Activated CD8-positive, alpha-beta memory T cell treated with anti-CD3 and anti-CD28 coated beads, Interleukin-2, amount 10 ng/mL, durations not matched to agents 7 days and 5 days (primary cell): Measurements from ENCODE around the gene ONECUT3. TPM values are rescaled to one million over a fixed set of nuclear protein-coding genes. Genes with fewer than 3 reads are reported as not detected.

ENCODE experiments used
- ATAC-seq: fragments of 150-1000 bp; cut with Tn5 transposase; one replicate; pipeline ENCODE4 v1.10.0; 2021; ENCODE audit warnings: moderate library complexity
- CTCF ChIA-PET: fragments of 350-600 bp; sonication (Branson Sonifier 250); formaldehyde crosslinking; loops from one replicate; lab custom pipeline; 2021; ENCODE audit warnings: antibody characterized with exemption; lab: Charles Lee
- DNase-seq: peaks from one replicate; pipeline ENCODE4 v3.0.0-alpha.2; 2020
- H3K27ac Mint-ChIP-seq: one replicate; pipeline ENCODE4 v1.8.0; 2021; ENCODE audit warnings: mild to moderate bottlenecking, mixed read lengths
- H3K27me3 Mint-ChIP-seq: one replicate; pipeline ENCODE4 v1.8.0; 2021; ENCODE audit warnings: mixed read lengths
- H3K36me3 Mint-ChIP-seq: one replicate; pipeline ENCODE4 v1.8.0; 2021; ENCODE audit warnings: mild to moderate bottlenecking, mixed read lengths
- H3K4me1 Mint-ChIP-seq: one replicate; pipeline ENCODE4 v1.8.0; 2021; ENCODE audit warnings: mixed read lengths
- H3K4me3 Mint-ChIP-seq: one replicate; pipeline ENCODE4 v1.8.0; 2021; ENCODE audit warnings: mild to moderate bottlenecking, moderate library complexity, mixed read lengths
- H3K9me3 Mint-ChIP-seq: one replicate; pipeline ENCODE4 v1.8.0; 2022; ENCODE audit warnings: low read depth, mixed read lengths
- total RNA-seq, 2 experiments: library from RNA; stranded (reverse); gene quantifications; one replicate each; pipeline ENCODE4 v1.2.3, GENCODE V29; 2021

ONECUT3 gene
- total RNA-seq, 2 experiments from 2014 or later: not detected

- CTCF ChIA-PET: interaction anchor here (1.5 to 4.9 kb wide), 3 partner anchors 11 to 225 kb away, joined by 6 to 27 read pairs (median 8); no protein-coding TSS in a partner anchor
- Mint-ChIP-seq H3K27ac (no peak overlapping the region), H3K4me3 (no peak overlapping the region), H3K27me3 (peaks cover 69% of the 10 kb centered on the region), H3K9me3 (peaks cover 7% of the 10 kb centered on the region), H3K4me1 (no peaks in the 10 kb centered on the region), H3K36me3 (peaks cover 2% of the 10 kb centered on the region)
- DNase-seq: no peak
- ATAC-seq: no peak
Measured at GRCh38 chr19:1770866-1771576, 17.7 kb downstream of the ONECUT3 start.

- no peak for ATAC-seq
- no peak for DNase-seq
- Mint-ChIP-seq H3K4me3 (no peak overlapping the region), H3K36me3 (peaks cover 2% of the 10 kb centered on the region), H3K27me3 (peaks cover 67% of the 10 kb centered on the region), H3K4me1 (no peaks in the 10 kb centered on the region), H3K9me3 (peaks cover 7% of the 10 kb centered on the region), H3K27ac (no peak overlapping the region)
- CTCF ChIA-PET: interaction anchor here (0.9 to 4.9 kb wide), 5 partner anchors 9 to 236 kb away, joined by 3 to 27 read pairs (median 5); no protein-coding TSS in a partner anchor
Measured at GRCh38 chr19:1773184-1773583, 19.9 kb downstream of the ONECUT3 start.

- Mint-ChIP-seq H3K4me3 (no peak overlapping the region), H3K4me1 (no peaks in the 10 kb centered on the region), H3K36me3 (peaks cover 2% of the 10 kb centered on the region), H3K27ac (no peak overlapping the region), H3K9me3 (peaks cover 7% of the 10 kb centered on the region), H3K27me3 (peaks cover 69% of the 10 kb centered on the region)
- ATAC-seq (no peak), DNase-seq (no peak)
- CTCF ChIA-PET: no interaction called here
Measured at GRCh38 chr19:1774989-1775772, 21.9 kb downstream of the ONECUT3 start.

GRCh38 chr19:1775951-1776605 is 22.8 kb downstream of the ONECUT3 start:
- Mint-ChIP-seq H3K27me3 (peaks cover 67% of the 10 kb centered on the region), H3K9me3 (peaks cover 2% of the 10 kb centered on the region)
- ATAC-seq: no peak

GRCh38 chr19:1776606-1777147 is 23.4 kb downstream of the ONECUT3 start:
- Mint-ChIP-seq H3K4me3 (no peak overlapping the region), H3K9me3 (no peaks in the 10 kb centered on the region)

More at GRCh38 chr19:1775951-1776605, 22.8 kb downstream of the ONECUT3 start:
- no peak for DNase-seq
- Mint-ChIP-seq H3K4me3 (no peak overlapping the region), H3K4me1 (no peaks in the 10 kb centered on the region), H3K27ac (no peak overlapping the region), H3K36me3 (peaks cover 2% of the 10 kb centered on the region)
- CTCF ChIA-PET: no interaction called here

GRCh38 chr19:1777149-1777548 is 23.8 kb downstream of the ONECUT3 start:
- Mint-ChIP-seq H3K27me3 (peaks cover 62% of the 10 kb centered on the region), H3K4me1 (no peaks in the 10 kb centered on the region), H3K27ac (no peak overlapping the region), H3K36me3 (peaks cover 2% of the 10 kb centered on the region), H3K4me3 (no peak overlapping the region), H3K9me3 (no peaks in the 10 kb centered on the region)
- CTCF ChIA-PET: interaction anchor here (0.7 to 1.8 kb wide), 3 partner anchors 13 to 106 kb away, joined by 3 to 7 read pairs (median 5); no protein-coding TSS in a partner anchor
- ATAC-seq (no peak), DNase-seq (no peak)

More at GRCh38 chr19:1776606-1777147, 23.4 kb downstream of the ONECUT3 start:
- CTCF ChIA-PET: no interaction called here
- H3K36me3 Mint-ChIP-seq: peaks cover 2% of the 10 kb centered on the region
- no peaks in the 10 kb centered on the region for H3K4me1 Mint-ChIP-seq
- H3K27me3 Mint-ChIP-seq: peaks cover 62% of the 10 kb centered on the region
- no peak for ATAC-seq
- H3K27ac Mint-ChIP-seq: no peak overlapping the region
- no peak for DNase-seq

- no peak overlapping the region for H3K27ac Mint-ChIP-seq
- H3K36me3 Mint-ChIP-seq: peaks cover 2% of the 10 kb centered on the region
- CTCF ChIA-PET: interaction anchor here (1.4 kb wide), 1 partner anchor 8 kb away, joined by 3 read pairs; no protein-coding TSS in a partner anchor
- no peak overlapping the region for H3K4me3 Mint-ChIP-seq
- ATAC-seq (no peak), DNase-seq (no peak)
- H3K9me3 Mint-ChIP-seq: no peaks in the 10 kb centered on the region
- peaks cover 43% of the 10 kb centered on the region for H3K27me3 Mint-ChIP-seq
- H3K4me1 Mint-ChIP-seq: no peaks in the 10 kb centered on the region
Measured at GRCh38 chr19:1779574-1779973, 26.3 kb downstream of the ONECUT3 start.

GRCh38 chr19:1780272-1780958 is 27.1 kb downstream of the ONECUT3 start:
- Mint-ChIP-seq H3K4me3 (no peak overlapping the region), H3K27ac (no peak overlapping the region), H3K36me3 (no peaks in the 10 kb centered on the region), H3K27me3 (peaks cover 41% of the 10 kb centered on the region), H3K9me3 (no peaks in the 10 kb centered on the region), H3K4me1 (no peaks in the 10 kb centered on the region)
- CTCF ChIA-PET: interaction anchor here (0.8 to 4.7 kb wide), 5 partner anchors 9 to 108 kb away, joined by 3 to 27 read pairs (median 11); no protein-coding TSS in a partner anchor
- no peak for DNase-seq
- no peak for ATAC-seq

- no peak overlapping the region for H3K27ac Mint-ChIP-seq
Measured at GRCh38 chr19:1782521-1782920, 29.2 kb downstream of the ONECUT3 start.

GRCh38 chr19:1783354-1783753 is 30.0 kb downstream of the ONECUT3 start:
- CTCF ChIA-PET: interaction anchor here (1.2 to 4.7 kb wide), 10 partner anchors 10 to 237 kb away, joined by 3 to 27 read pairs (median 5); no protein-coding TSS in a partner anchor
- ATAC-seq: no peak
- H3K9me3 Mint-ChIP-seq: no peaks in the 10 kb centered on the region
- no peak overlapping the region for H3K27ac Mint-ChIP-seq
- H3K36me3 Mint-ChIP-seq: no peaks in the 10 kb centered on the region
- H3K4me3 Mint-ChIP-seq: no peak overlapping the region
- DNase-seq: no peak
- H3K27me3 Mint-ChIP-seq: peaks cover 22% of the 10 kb centered on the region
- H3K4me1 Mint-ChIP-seq: no peaks in the 10 kb centered on the region

More at GRCh38 chr19:1782521-1782920, 29.2 kb downstream of the ONECUT3 start:
- Mint-ChIP-seq H3K4me3 (no peak overlapping the region), H3K9me3 (no peaks in the 10 kb centered on the region), H3K4me1 (no peaks in the 10 kb centered on the region), H3K36me3 (no peaks in the 10 kb centered on the region), H3K27me3 (peaks cover 28% of the 10 kb centered on the region)
- ATAC-seq (no peak), DNase-seq (no peak)
- CTCF ChIA-PET: interaction anchor here (1.2 to 4.7 kb wide), 9 partner anchors 10 to 236 kb away, joined by 3 to 27 read pairs (median 5); no protein-coding TSS in a partner anchor

- DNase-seq (no peak), ATAC-seq (no peak)
- Mint-ChIP-seq H3K36me3 (no peaks in the 10 kb centered on the region), H3K4me1 (no peaks in the 10 kb centered on the region), H3K9me3 (no peaks in the 10 kb centered on the region), H3K27me3 (peaks cover 17% of the 10 kb centered on the region), H3K4me3 (no peak overlapping the region), H3K27ac (no peak overlapping the region)
- CTCF ChIA-PET: interaction anchor here (1.4 to 4.7 kb wide), 5 partner anchors 12 to 109 kb away, joined by 3 to 27 read pairs (median 6); no protein-coding TSS in a partner anchor
Measured at GRCh38 chr19:1783874-1784273, 30.6 kb downstream of the ONECUT3 start.

GRCh38 chr19:1785310-1785709 is 32.0 kb downstream of the ONECUT3 start:
- DNase-seq (no peak), ATAC-seq (no peak)
- Mint-ChIP-seq H3K27ac (no peak overlapping the region), H3K4me3 (no peak overlapping the region), H3K4me1 (no peaks in the 10 kb centered on the region), H3K27me3 (peaks cover 7% of the 10 kb centered on the region), H3K9me3 (no peaks in the 10 kb centered on the region), H3K36me3 (no peaks in the 10 kb centered on the region)
- CTCF ChIA-PET: interaction anchor here (0.8 kb wide), 1 partner anchor 113 kb away, joined by 3 read pairs; no protein-coding TSS in a partner anchor
